Lung microvascular endothelial cell (primary cell): ENCODE results near the gene TBC1D32. TPM values are rescaled to one million over a fixed set of nuclear protein-coding genes. Genes with fewer than 3 reads are reported as not detected.
"Not testable (repeated sequence)": the region's sequence is repeated elsewhere in the genome, so short reads cannot be mapped to it uniquely, and the experiment has no call there.

Experiments used
- DNase-seq, 2 donors: peaks; one replicate each; pipeline versions ENCODE4 v3.0.0 to v3.0.0-alpha.2; 2010; ENCODE audit warnings: low read depth in 2 of 2
- total RNA-seq: library from RNA; depleted of rRNA; stranded (reverse); fragments of >200 nt; gene quantifications from 2 replicates; pipeline ENCODE4 v1.2.1, GENCODE V29; 2014

Gene TBC1D32, protein sequence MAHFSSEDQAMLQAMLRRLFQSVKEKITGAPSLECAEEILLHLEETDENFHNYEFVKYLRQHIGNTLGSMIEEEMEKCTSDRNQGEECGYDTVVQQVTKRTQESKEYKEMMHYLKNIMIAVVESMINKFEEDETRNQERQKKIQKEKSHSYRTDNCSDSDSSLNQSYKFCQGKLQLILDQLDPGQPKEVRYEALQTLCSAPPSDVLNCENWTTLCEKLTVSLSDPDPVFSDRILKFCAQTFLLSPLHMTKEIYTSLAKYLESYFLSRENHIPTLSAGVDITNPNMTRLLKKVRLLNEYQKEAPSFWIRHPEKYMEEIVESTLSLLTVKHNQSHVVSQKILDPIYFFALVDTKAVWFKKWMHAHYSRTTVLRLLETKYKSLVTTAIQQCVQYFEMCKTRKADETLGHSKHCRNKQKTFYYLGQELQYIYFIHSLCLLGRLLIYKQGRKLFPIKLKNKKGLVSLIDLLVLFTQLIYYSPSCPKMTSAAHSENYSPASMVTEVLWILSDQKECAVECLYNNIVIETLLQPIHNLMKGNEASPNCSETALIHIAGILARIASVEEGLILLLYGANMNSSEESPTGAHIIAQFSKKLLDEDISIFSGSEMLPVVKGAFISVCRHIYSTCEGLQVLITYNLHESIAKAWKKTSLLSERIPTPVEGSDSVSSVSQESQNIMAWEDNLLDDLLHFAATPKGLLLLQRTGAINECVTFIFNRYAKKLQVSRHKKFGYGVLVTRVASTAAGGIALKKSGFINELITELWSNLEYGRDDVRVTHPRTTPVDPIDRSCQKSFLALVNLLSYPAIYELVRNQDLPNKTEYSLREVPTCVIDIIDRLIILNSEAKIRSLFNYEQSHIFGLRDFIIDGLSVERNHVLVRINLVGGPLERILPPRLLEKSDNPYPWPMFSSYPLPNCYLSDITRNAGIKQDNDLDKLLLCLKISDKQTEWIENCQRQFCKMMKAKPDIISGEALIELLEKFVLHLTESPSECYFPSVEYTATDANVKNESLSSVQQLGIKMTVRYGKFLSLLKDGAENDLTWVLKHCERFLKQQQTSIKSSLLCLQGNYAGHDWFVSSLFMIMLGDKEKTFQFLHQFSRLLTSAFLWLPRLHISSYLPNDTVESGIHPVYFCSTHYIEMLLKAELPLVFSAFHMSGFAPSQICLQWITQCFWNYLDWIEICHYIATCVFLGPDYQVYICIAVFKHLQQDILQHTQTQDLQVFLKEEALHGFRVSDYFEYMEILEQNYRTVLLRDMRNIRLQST
- total RNA-seq, result 1.7 and 2.4 TPM in 2 replicates

DNA sequence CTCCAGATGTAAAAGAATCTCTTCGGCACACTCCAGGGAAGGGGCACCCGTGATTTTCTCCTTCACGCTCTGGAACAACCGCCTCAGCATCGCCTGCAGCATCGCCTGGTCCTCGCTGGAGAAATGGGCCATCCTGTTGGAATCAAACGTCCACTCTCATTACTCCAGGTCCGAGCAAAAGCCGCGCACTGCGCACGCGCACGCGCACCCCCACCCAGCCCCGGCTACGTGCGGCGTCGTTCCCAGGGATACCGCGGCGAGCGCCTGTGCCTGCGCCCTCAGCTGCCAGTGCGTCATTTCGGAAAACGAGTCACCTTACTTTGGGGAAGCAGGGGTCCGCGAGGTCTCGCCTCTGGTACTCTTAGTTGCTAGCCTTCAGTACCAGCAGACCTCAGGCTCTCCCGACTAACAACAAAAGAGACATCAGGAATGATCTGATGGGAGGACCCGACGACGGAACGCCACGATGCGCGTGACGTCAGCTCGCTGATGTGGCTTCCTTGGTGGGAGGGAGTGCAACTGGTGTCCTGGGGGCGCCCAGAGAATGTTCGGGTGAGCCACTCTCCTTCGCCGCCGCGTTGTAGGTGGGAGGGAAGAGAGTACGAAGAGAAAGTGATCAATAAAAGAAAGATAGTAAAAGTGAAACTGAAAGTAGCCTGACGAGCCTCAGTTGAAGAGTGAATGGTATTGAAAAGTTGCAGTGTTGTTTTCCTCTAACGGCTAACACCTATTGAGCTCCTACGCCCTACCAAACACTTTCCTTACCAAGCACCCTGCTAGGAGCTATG lies at the start of gene TBC1D32:
TBC1D32 (minus strand) TSS at position 182 of the 788 bp plus-strand sequence; CDS start at position 132, 50 bp downstream.
- DNase-seq, result peak; percentile 94 to 95

DNA sequence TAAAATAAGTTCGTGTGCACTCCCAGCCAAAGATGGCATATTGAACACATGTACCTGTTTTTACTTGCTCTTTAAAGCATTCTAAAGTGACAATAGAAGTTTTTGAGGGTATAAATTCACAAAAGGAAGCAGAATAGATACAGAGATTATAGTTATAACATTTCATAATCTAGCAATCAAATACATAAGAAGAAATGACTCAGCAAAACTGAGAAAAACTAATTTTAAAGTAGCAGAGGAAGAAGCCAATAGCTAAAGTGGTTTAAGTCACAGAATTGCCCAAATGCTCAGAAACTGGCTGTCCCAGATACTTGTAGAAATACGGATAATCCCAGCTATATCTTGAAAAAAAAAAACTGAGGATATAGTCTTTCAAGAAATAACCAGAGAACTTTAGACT lies 49.2 kb upstream of the TBC1D32 start:
- no peak for DNase-seq

DNA sequence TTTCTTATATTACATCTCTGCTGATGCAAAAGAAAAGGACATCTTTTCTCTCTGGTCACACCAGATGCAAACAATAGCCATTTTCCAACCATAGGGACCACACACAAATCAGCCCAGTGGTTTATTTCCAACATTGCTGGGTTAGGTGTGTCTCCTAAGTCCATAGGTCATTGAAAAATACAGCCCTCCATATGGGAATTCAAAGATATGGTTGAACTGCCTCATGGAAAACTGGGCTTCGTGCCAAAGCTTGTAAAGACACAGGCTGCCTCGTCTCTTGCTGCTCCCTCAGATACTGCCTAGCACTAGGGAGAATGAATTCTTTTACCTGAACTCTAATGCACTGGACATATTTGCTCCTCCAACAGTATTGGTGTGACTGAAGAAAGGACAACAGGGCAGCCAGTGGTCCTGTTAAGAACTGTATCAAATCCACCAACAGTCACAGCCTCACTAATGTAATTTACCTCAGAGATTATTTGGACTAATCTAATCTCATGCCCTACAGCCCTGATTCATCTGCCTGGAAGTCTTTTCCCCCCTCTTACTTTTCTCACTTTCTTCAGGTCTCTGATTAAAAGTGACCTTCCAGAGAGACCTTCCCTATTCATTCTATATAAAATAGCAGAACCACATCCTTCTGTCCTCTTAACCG lies 48.3 kb upstream of the TBC1D32 start:
- no peak for DNase-seq

DNA sequence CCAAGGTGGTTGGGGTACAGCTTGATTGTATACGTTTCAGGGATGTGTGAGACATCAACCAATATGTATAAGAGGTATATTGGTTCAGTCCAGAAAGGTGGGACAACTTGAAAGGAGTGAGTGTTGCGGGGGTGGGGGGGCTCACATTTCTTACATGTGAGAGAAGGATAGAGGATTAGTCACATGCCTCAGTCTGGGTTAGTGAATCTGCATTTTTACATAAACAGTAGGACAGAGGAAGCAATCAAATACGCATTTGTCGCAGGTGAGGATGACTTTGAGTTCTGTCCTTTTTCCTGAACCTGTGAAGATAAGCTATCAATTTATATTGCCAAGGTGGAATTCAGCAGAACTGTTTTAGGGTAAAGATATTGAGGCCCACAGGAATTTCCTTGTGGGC lies 42.1 kb upstream of the TBC1D32 start:
- no peak for DNase-seq

DNA sequence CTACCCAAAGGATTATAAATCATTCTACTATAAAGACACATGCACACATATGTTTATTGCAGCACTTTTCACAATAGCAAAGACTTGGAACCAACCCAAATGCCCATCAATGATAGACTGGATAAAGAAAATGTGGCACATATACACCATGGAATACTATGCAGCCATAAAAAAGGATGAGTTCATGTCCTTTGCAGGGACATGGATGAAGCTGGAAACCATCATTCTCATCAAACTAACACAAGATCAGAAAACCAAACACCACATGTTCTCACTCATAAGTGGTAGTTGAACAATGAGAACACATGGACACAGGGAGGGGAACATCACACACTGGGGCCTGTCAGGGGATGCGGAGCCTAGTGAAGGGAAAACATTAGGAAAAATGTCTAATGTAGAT lies 39.9 kb upstream of the TBC1D32 start:
- not testable (repeated sequence) for DNase-seq

DNA sequence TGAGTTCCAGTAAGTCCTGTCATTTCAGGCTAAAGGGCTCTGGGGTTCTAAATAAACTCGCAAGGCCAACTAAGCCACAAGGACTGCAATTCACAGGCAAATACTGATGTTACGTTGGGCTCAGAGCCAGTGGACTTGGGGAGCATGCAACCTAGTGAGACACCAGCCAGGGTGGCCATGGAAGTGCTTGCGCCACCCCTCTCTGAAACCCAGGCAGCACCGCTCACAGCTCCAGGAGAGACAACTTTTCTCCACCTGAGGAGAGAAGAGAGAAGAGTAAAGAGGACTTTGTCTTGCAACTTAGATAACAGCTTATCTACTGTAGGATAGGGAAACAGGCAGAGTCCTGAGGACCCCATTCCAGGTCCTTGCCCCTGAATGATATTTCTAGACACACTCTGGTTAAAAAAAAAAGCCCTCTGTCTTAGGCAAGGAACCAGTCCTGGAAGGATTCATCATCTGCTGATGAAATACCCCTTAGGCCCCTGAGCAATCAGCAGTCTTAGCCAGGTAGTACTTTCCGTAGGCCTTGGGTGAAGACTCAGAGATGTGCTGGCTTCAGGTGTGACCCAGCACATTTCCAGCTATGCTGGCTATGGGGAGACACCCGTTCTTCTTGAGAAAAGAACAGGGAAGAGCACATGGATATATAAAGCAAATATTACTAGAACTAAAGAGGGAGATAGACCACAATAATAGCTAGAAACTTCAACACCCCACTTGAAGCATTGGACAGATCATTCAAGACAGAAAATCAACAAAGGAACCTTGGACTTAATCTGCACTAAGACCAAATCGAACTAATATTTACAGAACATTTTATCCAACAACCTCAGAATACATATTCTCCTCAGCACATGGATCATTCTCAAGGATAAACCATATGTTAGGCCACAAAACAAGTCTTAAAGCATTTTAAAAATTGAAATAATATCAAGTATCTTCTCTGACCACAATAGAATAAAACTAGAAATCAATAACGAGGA lies 31.5 kb upstream of the TBC1D32 start:
- DNase-seq, result no peak

DNA sequence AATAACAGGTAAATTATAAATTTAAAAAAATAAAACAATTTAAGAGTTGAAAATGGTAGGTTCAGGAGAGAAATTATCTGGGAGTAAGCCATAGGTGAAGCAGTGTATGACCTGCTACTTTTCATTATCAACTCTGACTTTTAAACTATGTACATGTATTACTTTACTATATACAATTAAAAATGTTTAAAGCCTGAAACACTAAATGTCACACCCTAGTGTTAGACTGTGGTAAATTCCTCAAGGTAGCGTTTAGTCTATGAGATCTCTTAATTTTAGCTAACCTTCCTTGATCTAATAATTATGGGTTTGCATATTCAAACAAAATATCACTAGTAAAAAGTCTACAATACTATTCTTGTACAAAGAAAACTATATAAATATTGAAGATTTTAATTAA lies 22.3 kb upstream of the TBC1D32 start:
- DNase-seq, result no peak

DNA sequence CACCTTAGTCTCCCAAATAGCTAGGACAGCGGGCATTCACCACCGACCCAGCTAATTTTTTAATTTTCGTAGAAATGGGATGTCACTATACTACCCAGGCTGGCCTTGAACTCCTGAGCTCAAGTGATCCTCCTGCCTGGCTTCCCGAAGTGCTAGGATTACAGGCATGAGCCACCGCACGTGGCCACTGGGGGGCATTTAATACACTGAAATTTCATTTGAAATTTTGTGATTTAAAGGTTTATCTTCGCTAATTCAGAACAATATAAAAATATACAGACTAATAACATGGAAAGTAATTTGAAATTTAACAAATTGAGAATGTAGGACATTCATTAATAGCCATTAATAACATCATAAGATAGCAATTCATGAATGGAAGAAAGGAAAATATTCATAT lies 20.5 kb upstream of the TBC1D32 start:
- peak in 1 of 2 donors; percentile 21 for DNase-seq

DNA sequence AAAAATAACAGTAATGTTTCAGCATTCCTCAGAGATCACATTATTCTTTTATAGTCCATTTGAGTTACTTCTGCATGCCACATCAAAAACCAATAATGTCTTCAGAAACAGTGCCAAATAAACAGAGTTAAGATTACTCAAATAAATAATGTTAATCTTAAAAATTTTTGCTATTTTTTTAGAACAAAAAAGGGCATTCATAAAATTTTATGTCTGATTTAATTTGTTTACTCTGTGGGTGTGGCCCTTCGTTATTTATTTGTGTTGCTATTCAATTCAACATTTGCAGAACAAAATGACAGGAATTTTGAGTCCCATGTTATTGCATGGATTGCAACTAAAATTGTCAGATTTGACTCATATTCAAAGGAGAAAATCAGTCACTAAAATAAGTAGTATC lies 18.7 kb upstream of the TBC1D32 start:
- no peak for DNase-seq

DNA sequence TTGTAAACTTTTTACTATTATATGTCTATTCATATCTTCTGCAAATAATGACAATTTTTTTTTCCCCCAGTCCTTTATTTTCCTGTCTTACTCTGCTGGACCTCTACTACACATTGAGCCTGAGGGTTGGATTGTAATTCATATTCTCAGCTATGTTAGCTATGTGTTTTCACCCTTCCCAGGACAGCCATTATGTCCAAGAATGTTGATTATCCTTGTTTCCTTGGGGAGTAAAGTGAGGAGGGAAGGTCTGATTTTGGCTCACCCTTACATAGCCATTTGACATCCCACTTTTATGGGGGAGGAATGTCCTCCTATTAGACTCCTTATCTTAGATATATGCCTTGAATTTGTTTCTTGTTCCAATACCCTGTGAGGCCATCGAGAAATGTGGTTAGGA lies 17.6 kb upstream of the TBC1D32 start:
- no peak for DNase-seq

DNA sequence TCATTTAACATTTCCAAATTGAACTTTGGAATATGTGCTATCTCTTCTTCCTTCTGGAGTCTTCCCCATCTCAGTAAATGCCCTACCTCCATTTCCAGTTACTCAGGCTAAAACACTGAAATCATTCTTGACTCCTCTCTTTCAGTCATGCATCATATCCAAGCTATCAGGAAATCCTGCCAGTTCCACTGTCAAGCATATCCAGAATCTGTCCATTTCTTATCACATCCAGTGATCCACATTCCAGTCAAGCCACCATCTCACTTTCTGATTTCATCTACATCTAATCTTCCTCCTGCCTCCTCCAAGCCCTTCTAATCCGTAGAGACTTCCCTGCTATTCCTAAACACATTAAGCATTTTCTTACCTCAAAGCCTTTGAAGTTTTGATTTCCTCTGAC lies 15.3 kb upstream of the TBC1D32 start:
- no peak for DNase-seq

DNA sequence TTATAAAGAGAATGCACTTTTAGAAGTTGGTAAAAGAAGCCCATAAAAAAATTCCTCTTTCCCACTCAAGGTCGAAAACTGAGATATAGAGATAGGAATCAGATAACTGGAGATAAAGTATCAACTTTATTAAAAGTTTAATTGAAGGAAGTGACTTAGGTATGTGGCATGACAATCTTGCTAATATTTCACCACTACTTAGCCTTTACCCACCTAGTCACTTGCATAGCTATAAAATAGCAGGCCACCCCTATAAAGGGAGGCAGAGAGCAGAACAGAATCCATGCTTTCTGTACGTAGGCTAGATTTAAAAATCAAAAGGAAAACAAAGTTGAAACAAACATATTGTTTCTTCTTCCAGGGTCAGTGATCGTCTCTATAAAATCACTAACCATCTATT lies 13.2 kb upstream of the TBC1D32 start:
- DNase-seq, result no peak

DNA sequence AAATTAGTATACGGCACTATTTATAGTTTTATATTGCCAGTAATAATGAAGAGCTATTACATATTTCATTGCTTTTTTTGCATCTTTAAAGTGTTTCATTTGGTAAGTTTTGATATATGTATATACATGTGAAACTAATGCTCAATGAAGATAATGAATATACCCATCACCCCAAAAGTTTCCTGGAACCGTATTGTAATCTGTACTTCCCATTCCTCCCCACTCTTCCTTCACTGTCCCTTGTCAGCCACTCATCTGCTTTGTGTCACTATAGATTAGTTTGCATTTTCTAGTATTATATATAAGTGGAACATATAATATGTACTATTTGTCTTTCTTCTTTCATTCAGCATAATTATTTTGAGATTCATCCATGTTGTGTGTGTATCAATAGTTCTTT lies 10.3 kb upstream of the TBC1D32 start:
- no peak for DNase-seq

DNA sequence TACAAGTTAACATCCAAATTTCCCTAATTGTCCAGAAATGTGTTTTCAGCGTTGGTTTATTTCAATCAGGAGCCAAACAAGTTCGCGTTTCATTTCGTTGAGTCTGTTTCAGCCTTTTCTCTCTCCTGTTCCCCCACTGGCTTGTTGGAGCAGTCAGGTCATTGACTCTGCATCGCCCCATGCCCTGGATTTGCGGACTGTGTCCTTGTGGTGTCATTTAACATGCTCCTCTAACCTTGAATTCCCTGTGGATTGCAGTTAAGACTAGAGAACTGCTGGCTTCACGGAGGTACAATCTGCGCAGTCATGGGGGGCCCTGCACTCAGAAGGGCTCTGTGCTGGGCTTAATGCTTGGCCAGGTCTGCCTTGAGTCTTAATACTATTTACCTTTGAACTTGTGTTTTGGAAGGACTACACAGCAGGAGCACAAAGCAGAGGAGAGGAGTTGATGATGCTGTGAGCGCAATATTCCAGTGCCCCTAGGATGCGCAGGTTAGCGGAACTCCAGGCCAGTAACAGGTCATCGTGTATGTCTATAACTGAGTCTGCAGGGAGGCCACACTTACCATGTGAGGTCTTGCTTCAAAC lies 5.5 kb upstream of the TBC1D32 start:
- DNase-seq, result no peak

DNA sequence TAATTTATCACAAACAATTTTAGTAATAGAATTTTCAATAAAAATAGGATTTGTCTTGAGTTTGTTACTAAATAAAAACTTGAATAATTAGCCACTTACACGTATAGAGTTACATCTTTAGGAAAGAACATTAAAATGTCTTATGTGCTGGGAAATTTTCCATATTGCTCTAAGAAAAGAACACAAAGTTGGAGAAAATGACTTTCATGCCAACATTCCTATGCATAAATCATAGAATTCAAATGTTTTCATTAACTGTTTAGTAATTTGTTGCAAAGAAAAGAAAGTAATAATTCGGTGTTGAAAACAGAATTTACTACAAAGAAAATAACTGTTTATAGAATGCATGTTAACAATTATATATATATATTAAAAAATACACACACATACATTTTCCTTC lies 4.7 kb upstream of the TBC1D32 start:
- DNase-seq, result no peak

DNA sequence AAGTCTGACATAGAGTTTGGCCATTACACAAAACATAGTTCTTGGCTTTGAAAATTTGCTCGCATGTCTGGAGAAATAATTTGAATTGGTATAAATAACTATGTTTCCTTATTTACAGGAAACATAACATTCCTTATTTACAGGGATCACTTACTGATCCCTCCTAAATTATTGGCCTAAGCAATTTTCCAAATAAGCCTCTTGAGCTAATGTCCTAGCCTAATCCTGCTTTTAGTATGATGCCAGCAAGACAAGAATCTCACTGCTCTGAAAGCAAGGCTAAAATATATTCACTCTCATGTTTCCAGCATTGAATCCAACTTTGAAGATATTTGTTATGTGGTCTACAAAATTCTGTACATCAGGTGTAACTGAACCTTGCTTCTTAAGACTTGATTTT lies 4.1 kb upstream of the TBC1D32 start:
- no peak for DNase-seq

DNA sequence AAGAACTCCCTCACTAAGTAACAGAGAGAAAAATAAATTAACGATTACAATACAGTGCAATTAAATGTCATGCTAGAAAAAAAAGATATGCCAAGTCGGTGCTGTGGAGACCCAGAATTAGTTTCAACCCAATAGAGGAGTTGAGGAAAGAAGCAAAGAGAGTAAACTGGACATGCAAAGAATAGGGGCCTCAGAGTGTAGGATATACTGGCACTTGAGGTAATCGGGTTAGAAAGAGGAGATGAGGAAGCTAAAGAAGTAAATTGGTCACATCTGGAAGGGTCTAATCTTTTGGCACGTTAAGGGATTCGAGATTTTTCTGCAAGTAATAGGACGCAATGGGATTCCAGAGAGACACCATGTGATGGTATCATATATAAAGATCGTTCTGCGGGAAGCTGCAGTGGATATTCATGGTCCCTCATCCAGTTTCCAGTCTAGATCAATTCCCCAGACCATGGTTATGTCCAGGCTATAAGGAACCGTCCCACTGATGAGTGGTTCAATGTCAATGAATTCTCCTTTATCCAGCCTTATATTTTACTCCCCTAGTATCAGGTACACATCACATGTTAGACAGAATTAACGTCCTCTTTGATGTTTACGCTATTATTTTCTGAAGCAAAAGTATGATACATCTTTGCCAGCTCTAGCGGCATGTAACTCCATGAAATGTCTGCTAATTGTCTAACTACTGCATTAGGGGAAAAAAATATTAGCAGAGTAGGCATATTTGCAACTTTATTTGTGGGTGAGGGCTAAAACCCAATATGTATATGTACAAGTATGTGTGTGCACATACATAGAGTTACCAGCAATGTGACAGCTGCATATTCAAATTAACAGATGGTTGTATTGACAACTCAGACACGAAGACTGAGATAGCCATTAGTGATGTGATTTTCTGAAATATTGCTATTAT lies 1.1 kb upstream of the TBC1D32 start:
- DNase-seq, result no peak

DNA sequence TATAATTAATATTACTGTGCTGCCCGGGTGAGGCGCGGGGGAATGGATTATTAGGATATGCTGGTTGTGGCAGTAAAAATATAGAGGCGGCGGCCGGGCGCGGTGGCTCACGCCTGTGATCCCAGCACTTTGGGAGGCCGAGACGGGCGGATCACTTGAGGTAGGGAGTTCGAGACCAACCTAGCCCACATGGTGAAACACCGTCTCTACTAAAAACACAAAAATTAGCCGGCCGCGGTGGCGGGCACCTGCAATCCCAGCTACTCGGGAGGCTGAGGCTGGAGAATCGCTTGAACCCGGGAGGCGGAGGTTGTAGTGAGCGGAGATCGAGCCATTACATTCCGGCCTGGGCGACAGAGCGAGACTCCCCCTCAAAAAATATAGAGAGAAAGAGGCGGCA lies 586 bp downstream of the TBC1D32 start:
- not testable (repeated sequence) for DNase-seq
